ENCODE data around the gene LAPTM4A.

DNA sequence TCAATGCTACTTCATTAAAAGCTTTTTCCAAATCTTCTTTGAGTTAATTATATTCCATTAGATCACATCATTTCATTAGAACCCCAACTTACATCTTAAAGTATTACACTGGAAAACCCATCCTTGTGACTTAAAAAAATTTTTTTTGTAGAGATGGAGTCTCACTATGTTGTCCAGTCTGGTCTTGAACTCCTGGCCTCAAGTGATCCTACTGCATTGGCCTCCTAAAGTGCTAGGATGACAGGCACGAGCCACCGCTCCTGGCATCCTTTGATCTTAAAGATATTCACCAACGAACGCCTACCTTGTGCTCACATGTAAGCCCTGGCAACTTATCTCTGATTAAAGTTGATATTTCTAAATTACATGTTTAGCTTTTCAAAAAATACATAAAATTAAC is 6.7 kb downstream of the LAPTM4A start:
- TF ChIP-seq TAF1 (IDR thresholded peaks at IDR 0.05; ENCODE audit: borderline replicate concordance, insufficient read depth, low read length): no peak
- TF ChIP-seq, protein P1, sequence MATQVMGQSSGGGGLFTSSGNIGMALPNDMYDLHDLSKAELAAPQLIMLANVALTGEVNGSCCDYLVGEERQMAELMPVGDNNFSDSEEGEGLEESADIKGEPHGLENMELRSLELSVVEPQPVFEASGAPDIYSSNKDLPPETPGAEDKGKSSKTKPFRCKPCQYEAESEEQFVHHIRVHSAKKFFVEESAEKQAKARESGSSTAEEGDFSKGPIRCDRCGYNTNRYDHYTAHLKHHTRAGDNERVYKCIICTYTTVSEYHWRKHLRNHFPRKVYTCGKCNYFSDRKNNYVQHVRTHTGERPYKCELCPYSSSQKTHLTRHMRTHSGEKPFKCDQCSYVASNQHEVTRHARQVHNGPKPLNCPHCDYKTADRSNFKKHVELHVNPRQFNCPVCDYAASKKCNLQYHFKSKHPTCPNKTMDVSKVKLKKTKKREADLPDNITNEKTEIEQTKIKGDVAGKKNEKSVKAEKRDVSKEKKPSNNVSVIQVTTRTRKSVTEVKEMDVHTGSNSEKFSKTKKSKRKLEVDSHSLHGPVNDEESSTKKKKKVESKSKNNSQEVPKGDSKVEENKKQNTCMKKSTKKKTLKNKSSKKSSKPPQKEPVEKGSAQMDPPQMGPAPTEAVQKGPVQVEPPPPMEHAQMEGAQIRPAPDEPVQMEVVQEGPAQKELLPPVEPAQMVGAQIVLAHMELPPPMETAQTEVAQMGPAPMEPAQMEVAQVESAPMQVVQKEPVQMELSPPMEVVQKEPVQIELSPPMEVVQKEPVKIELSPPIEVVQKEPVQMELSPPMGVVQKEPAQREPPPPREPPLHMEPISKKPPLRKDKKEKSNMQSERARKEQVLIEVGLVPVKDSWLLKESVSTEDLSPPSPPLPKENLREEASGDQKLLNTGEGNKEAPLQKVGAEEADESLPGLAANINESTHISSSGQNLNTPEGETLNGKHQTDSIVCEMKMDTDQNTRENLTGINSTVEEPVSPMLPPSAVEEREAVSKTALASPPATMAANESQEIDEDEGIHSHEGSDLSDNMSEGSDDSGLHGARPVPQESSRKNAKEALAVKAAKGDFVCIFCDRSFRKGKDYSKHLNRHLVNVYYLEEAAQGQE (IDR thresholded peaks at IDR 0.05; ENCODE audit: insufficient read depth in 1 of 2, low read depth in 2 of 2, low read length in 2 of 2): no peak
- no peak for TF ChIP-seq SIN3A (IDR thresholded peaks at IDR 0.05; ENCODE audit: borderline replicate concordance, insufficient read depth, low read length)
- no peak for TF ChIP-seq POLR2AphosphoS5 (IDR thresholded peaks at IDR 0.05; ENCODE audit: low read depth, low read length)
- TF ChIP-seq FOXP2 (optimal IDR thresholded peaks at IDR 0.05; ENCODE audit: borderline replicate concordance, extremely low read depth, extremely low read length, insufficient read depth): no peak
